IMR-90 (cell line): ENCODE measurements around the gene INPP5A. TPM values are rescaled to one million over a fixed set of nuclear protein-coding genes. Genes with fewer than 3 reads are reported as not detected.

Experiments
- ATAC-seq: fragments of 200-7000 bp; cut with Tn5 transposase; 2 replicates; pipeline ENCODE4 v1.9.1; 2020; ENCODE audit warnings: low read depth, mild to moderate bottlenecking, moderate library complexity
- BruUV-seq: library from RNA; stranded (reverse); fragments of 400-500 nt; replicated peaks from 2 replicates; lab custom pipeline; 2021; lab: Mats Ljungman, UMichigan
- CTCF ChIA-PET: fragments of 300-600 bp; formaldehyde crosslinking; extraction: SDS; loops from one replicate; lab custom pipeline; 2021; ENCODE audit warnings: antibody characterized with exemption; lab: Yijun Ruan, JAX
- POLR2A ChIA-PET: fragments of 300-600 bp; sonication (Branson Sonifier 250); formaldehyde crosslinking; loops from one replicate; lab custom pipeline; 2022; ENCODE audit warnings: antibody characterized with exemption; ENCODE audit not compliant: unreplicated experiment; lab: Charles Lee
- DNase-seq: peaks from one replicate; pipeline ENCODE4 v3.0.0; 2013
- H2AFZ ChIP-seq: replicated peaks from 2 replicates; pipeline ENCODE3; 2013; ENCODE audit warnings: low read length, mild to moderate bottlenecking; ENCODE audit not compliant: poor library complexity
- H2AK5ac ChIP-seq: 2 replicates; pipeline ENCODE4 v1.6.1; 2013; ENCODE audit warnings: low read depth, low read length, inconsistent platforms
- H2AK9ac ChIP-seq: replicated peaks from 2 replicates; pipeline ENCODE3; 2013; ENCODE audit warnings: mild to moderate bottlenecking, low read depth, low read length, moderate library complexity; ENCODE audit not compliant: poor library complexity
- H2BK120ac ChIP-seq: 2 replicates; pipeline ENCODE4 v1.6.1; 2013; ENCODE audit warnings: low read depth, low read length, inconsistent platforms
- H2BK15ac ChIP-seq: 3 replicates; pipeline ENCODE4 v1.6.1; 2013; ENCODE audit warnings: low read depth, low read length, inconsistent platforms
- H2BK20ac ChIP-seq: 2 replicates; pipeline ENCODE4 v1.6.1; 2013; ENCODE audit warnings: low read depth, mild to moderate bottlenecking, inconsistent platforms, low read length, moderate library complexity
- H2BK5ac ChIP-seq: 2 replicates; pipeline ENCODE4 v1.6.1; 2013; ENCODE audit warnings: mild to moderate bottlenecking, low read depth, low read length, inconsistent platforms; ENCODE audit not compliant: poor library complexity, severe bottlenecking
- H3K14ac ChIP-seq: replicated peaks from 2 replicates; pipeline ENCODE4 v1.6.1; 2013; ENCODE audit warnings: low read depth, low read length, inconsistent platforms
- H3K18ac ChIP-seq: 2 replicates; pipeline ENCODE4 v1.6.1; 2013; ENCODE audit warnings: low read depth, low read length, control low read depth
- H3K23ac ChIP-seq: 2 replicates; pipeline ENCODE4 v1.6.1; 2013; ENCODE audit warnings: low read depth, low read length, inconsistent platforms
- H3K27ac ChIP-seq: 2 replicates; pipeline ENCODE4 v1.5.1; 2013; ENCODE audit warnings: mild to moderate bottlenecking, control low read depth, low read length; ENCODE audit not compliant: insufficient read depth
- H3K27me3 ChIP-seq: 2 replicates; pipeline ENCODE4 v1.6.1; 2013; ENCODE audit warnings: low read length; ENCODE audit not compliant: control insufficient read depth, insufficient read depth
- H3K36me3 ChIP-seq: 2 replicates; pipeline ENCODE4 v1.6.1; 2013; ENCODE audit warnings: low read length, mixed read lengths; ENCODE audit not compliant: control insufficient read depth, insufficient read depth
- H3K4ac ChIP-seq: 2 replicates; pipeline ENCODE4 v1.6.1; 2013; ENCODE audit warnings: low read depth, low read length, inconsistent platforms
- H3K4me1 ChIP-seq: 2 replicates; pipeline ENCODE4 v1.6.1; 2013; ENCODE audit warnings: low read length, mixed read lengths; ENCODE audit not compliant: control insufficient read depth, insufficient read depth
- H3K4me2 ChIP-seq: 2 replicates; pipeline ENCODE4 v1.6.1; 2013; ENCODE audit warnings: low read depth, mild to moderate bottlenecking, control low read depth, low read length, moderate library complexity
- H3K4me3 ChIP-seq: 2 replicates; pipeline ENCODE4 v1.5.1; 2013; ENCODE audit warnings: low read depth, mild to moderate bottlenecking, control low read depth, low read length, moderate library complexity; ENCODE audit not compliant: insufficient read depth
- H3K56ac ChIP-seq: 2 replicates; pipeline ENCODE4 v1.6.1; 2013; ENCODE audit warnings: low read length, inconsistent platforms; ENCODE audit not compliant: insufficient read depth; ENCODE audit errors: extremely low read depth
- H3K79me1 ChIP-seq, 2 experiments: 2 replicates each; pipeline ENCODE4 v1.6.1; 2013; ENCODE audit warnings: low read length in 2 of 2, inconsistent platforms in 1 of 2, low read depth in 1 of 2
- H3K9ac ChIP-seq: 2 replicates; pipeline ENCODE4 v1.6.1; 2013; ENCODE audit warnings: low read depth, low read length, control low read depth
- H3K9me1 ChIP-seq: 2 replicates; pipeline ENCODE4 v1.6.1; 2013; ENCODE audit warnings: low read length, inconsistent platforms; ENCODE audit not compliant: insufficient read depth
- H3K9me3 ChIP-seq: 2 replicates; pipeline ENCODE4 v1.6.1; 2013; ENCODE audit warnings: low read length; ENCODE audit not compliant: control insufficient read depth, insufficient read depth
- H4K20me1 ChIP-seq: 2 replicates; pipeline ENCODE4 v1.6.1; 2013; ENCODE audit warnings: low read length, inconsistent platforms; ENCODE audit not compliant: insufficient read depth
- H4K5ac ChIP-seq: 2 replicates; pipeline ENCODE4 v1.6.1; 2013; ENCODE audit warnings: mild to moderate bottlenecking, low read depth, low read length, control low read depth
- H4K8ac ChIP-seq, 2 experiments: 2 replicates each; pipeline ENCODE4 v1.6.1; 2013; ENCODE audit warnings: low read depth in 2 of 2, low read length in 2 of 2, control low read depth in 1 of 2, inconsistent platforms in 1 of 2
- H4K91ac ChIP-seq: 2 replicates; pipeline ENCODE4 v1.6.1; 2013; ENCODE audit warnings: low read depth, low read length, inconsistent platforms; ENCODE audit not compliant: insufficient read depth
- BHLHE40 ChIP-seq: fragments of 150-350 bp; IDR thresholded peaks from 2 replicates; pipeline ENCODE4 v1.6.1; 2016; ENCODE audit warnings: mild to moderate bottlenecking, low read depth, low read length
- CEBPB ChIP-seq: IDR thresholded peaks from 2 replicates; pipeline ENCODE4 v1.6.1; 2012; ENCODE audit warnings: low read depth, low read length, improper control_type of control experiment
- CHD1 ChIP-seq: IDR thresholded peaks from 2 replicates; pipeline ENCODE4 v1.6.1; 2012; ENCODE audit warnings: low read depth, low read length, improper control_type of control experiment
- CTCF ChIP-seq: conservative IDR thresholded peaks from 2 replicates; pipeline ENCODE4 v1.5.1; 2012; ENCODE audit warnings: mild to moderate bottlenecking, low read depth, low read length, improper control_type of control experiment
- ELK1 ChIP-seq: fragments of 150-350 bp; IDR thresholded peaks from 2 replicates; pipeline ENCODE4 v1.6.1; 2016; ENCODE audit warnings: low read depth, mild to moderate bottlenecking, low read length, moderate library complexity, borderline replicate concordance
- FOS ChIP-seq: fragments of 150-350 bp; IDR thresholded peaks from 2 replicates; pipeline ENCODE4 v1.6.1; 2016; ENCODE audit warnings: low read depth, low read length
- MAFK ChIP-seq: IDR thresholded peaks from 2 replicates; pipeline ENCODE4 v1.6.1; 2012; ENCODE audit warnings: low read depth, low read length, improper control_type of control experiment
- MAZ ChIP-seq: IDR thresholded peaks from 2 replicates; pipeline ENCODE4 v1.6.1; 2012; ENCODE audit warnings: low read depth, mild to moderate bottlenecking, low read length, improper control_type of control experiment, moderate library complexity, borderline replicate concordance
- MXI1 ChIP-seq: IDR thresholded peaks from 2 replicates; pipeline ENCODE4 v1.6.1; 2012; ENCODE audit warnings: low read depth, mild to moderate bottlenecking, low read length, moderate library complexity, borderline replicate concordance
- NFE2L2 ChIP-seq: fragments of 150-350 bp; IDR thresholded peaks from 2 replicates; pipeline ENCODE4 v1.6.1; 2016; ENCODE audit warnings: low read depth, mild to moderate bottlenecking, low read length
- POLR2A ChIP-seq: IDR thresholded peaks from 2 replicates; pipeline ENCODE4 v1.6.1; 2012; ENCODE audit warnings: mild to moderate bottlenecking, low read depth, low read length
- RAD21 ChIP-seq: IDR thresholded peaks from 2 replicates; pipeline ENCODE4 v1.6.1; 2012; ENCODE audit warnings: low read length, improper control_type of control experiment
- RCOR1 ChIP-seq: IDR thresholded peaks from 2 replicates; pipeline ENCODE4 v1.6.1; 2012; ENCODE audit warnings: mild to moderate bottlenecking, low read length, improper control_type of control experiment; ENCODE audit not compliant: insufficient replicate concordance
- RFX5 ChIP-seq: IDR thresholded peaks from 2 replicates; pipeline ENCODE4 v1.8.0; 2012; ENCODE audit warnings: low read depth, mild to moderate bottlenecking, low read length, moderate library complexity
- SMC3 ChIP-seq: fragments of 150-350 bp; IDR thresholded peaks from 2 replicates; pipeline ENCODE4 v1.6.1; 2016; ENCODE audit warnings: low read depth, mild to moderate bottlenecking, antibody characterized with exemption, low read length, moderate library complexity
- USF2 ChIP-seq: fragments of 150-350 bp; IDR thresholded peaks from 2 replicates; pipeline ENCODE4 v1.6.1; 2017; ENCODE audit warnings: mild to moderate bottlenecking, antibody characterized with exemption, low read length, low read depth
- WGBS, 2 experiments: methylation state at CpG; one replicate each; pipeline versions ENCODE4 v1.1.5 to v1.1.7; 2013; ENCODE audit warnings: missing lambda C conversion rate in 2 of 2; ENCODE audit not compliant: insufficient read length in 1 of 2; ENCODE audit errors: extremely low coverage in 2 of 2; 5-methylcytosine and 5-hydroxymethylcytosine counted together
- dilution Hi-C: fragments of 300-500 bp; cut with HindIII; formaldehyde crosslinking; loops from one replicate; pipeline ENCODE4 v1.14.3; 2018; ENCODE audit warnings: low sequenced_read_pairs; ENCODE audit not compliant: unreplicated experiment
- in situ Hi-C: fragments of 300-500 bp; cut with MboI; formaldehyde crosslinking; loops from 3 replicates; pipeline ENCODE4 v1.14.3; 2019; ENCODE audit warnings: low sequenced_read_pairs, inconsistent platforms, mixed read lengths
- intact Hi-C: fragments of 100-400 bp; cut with micrococcal nuclease; formaldehyde crosslinking; loops from 2 replicates; pipeline ENCODE4 v1.10.0; 2022
- polyA plus RNA-seq, 3 experiments: library from polyadenylated mRNA; depleted of rRNA; stranded (reverse); fragments of >200 nt; gene quantifications; 2 replicates each; pipeline ENCODE4 v1.2.3, GENCODE V29; 2012; ENCODE audit warnings: low replicate concordance in 1 of 3
- total RNA-seq: library from RNA; depleted of rRNA; stranded (reverse); fragments of >200 nt; gene quantifications from 2 replicates; pipeline ENCODE4 v1.2.3, GENCODE V29; 2012

The INPP5A gene
- total and polyA plus RNA-seq, 2 of the 4 experiments (the other 2 are of a cell fraction): 21.4 to 36.7 TPM

GRCh38 chr10:132746386-132746785 lies 208.8 kb downstream of the INPP5A start:
- ChIA-PET POLR2A (no interaction called here), CTCF (no interaction called here)
- no peak overlapping the region for H3K9ac ChIP-seq
- no peak overlapping the region for H2AFZ ChIP-seq
- no peak overlapping the region for H2BK15ac ChIP-seq
- H3K27ac ChIP-seq: no peak overlapping the region
- no peak overlapping the region for H3K4me2 ChIP-seq
- H3K27me3 ChIP-seq: no peaks in the 10 kb centered on the region
- no peak for ATAC-seq
- no peaks in the 10 kb centered on the region; the same call in 1 of the 2 replicates for H4K20me1 ChIP-seq
- H2AK9ac ChIP-seq: peak overlapping the region; percentile 26
- no peak overlapping the region for H4K91ac ChIP-seq
- no peaks in the 10 kb centered on the region for H3K9me1 ChIP-seq
- H3K36me3 ChIP-seq: 0 out of 2 replicates have a peak, but pooled peaks cover 2% of the 10 kb centered on the region
- BruUV-seq: no TSS peak
- peaks cover 0 to 7% of the 10 kb centered on the region in 2 experiments; a peak in 1 of 4 replicates for H3K79me1 ChIP-seq
- H3K56ac ChIP-seq: no peak overlapping the region
- TF ChIP-seq POLR2A (no peak), NFE2L2 (no peak), ELK1 (no peak), CHD1 (no peak), MAZ (no peak), FOS (no peak), USF2 (no peak), RAD21 (no peak), MAFK (no peak), BHLHE40 (no peak), RCOR1 (no peak), CTCF (no peak), RFX5 (no peak), MXI1 (no peak), SMC3 (no peak), CEBPB (no peak)
- H3K18ac ChIP-seq: no peak overlapping the region
- H3K4ac ChIP-seq: no peak overlapping the region
- H4K5ac ChIP-seq: no peak overlapping the region
- dilution Hi-C loops: no loop called here
- no peak overlapping the region for H2BK5ac ChIP-seq
- no peak overlapping the region for H4K8ac ChIP-seq
- no peaks in the 10 kb centered on the region for H3K9me3 ChIP-seq
- H3K4me1 ChIP-seq: peaks cover 9% of the 10 kb centered on the region
- in situ Hi-C loops: no loop called here
- WGBS, 2 experiments: 92% methylated on average over 5 of the region's 14 CpGs; no CpG with 5 or more reads in 1 of the 2 experiments
- intact Hi-C loops: no loop called here
- H2BK20ac ChIP-seq: no peak overlapping the region
- no peak overlapping the region for H2AK5ac ChIP-seq
- H3K14ac ChIP-seq: no peak overlapping the region
- no peak overlapping the region for H3K4me3 ChIP-seq
- no peak for DNase-seq
- H2BK120ac ChIP-seq: no peak overlapping the region
- no peak overlapping the region for H3K23ac ChIP-seq
